NOMO-1 (cell line): ENCODE data around the gene IMPG2.
"Not testable (repeated sequence)": the region's sequence is repeated elsewhere in the genome, so short reads cannot be mapped to it uniquely, and the experiment has no call there.

Experiments used
- DNase-seq, 2 experiments: peaks; one replicate each; lab custom pipeline; 2025; ENCODE audit not compliant: unreplicated experiment in 2 of 2; lab: John Stamatoyannopoulos, UW

The IMPG2 gene

GRCh38 chr3:101320475-101320874 lies at the start of gene IMPG2:
Gene IMPG2, minus strand, starts transcription at chr3:101320575. Its CDS starts 203 bp downstream, at chr3:101320372.
- DNase-seq, result no peak

- no peak for DNase-seq
Measured at GRCh38 chr3:101362406-101362805, 42.0 kb upstream of the IMPG2 start.

- peak in 1 of 2 experiments; percentile 0 for DNase-seq
Measured at GRCh38 chr3:101351829-101352228, 31.5 kb upstream of the IMPG2 start.

GRCh38 chr3:101340591-101340990 lies 20.2 kb upstream of the IMPG2 start:
- DNase-seq, result no peak

- DNase-seq, result no peak
Measured at GRCh38 chr3:101333883-101334282, 13.5 kb upstream of the IMPG2 start.

- DNase-seq, result no peak
Measured at GRCh38 chr3:101329016-101329673, 8.8 kb upstream of the IMPG2 start.

GRCh38 chr3:101325393-101326134 lies 5.2 kb upstream of the IMPG2 start:
- DNase-seq, result no peak

- no peak for DNase-seq
Measured at GRCh38 chr3:101319531-101319930, 844 bp downstream of the IMPG2 start.

GRCh38 chr3:101312545-101312944 lies 7.8 kb downstream of the IMPG2 start:
- DNase-seq, result no peak

- no peak for DNase-seq
Measured at GRCh38 chr3:101311676-101312075, 8.7 kb downstream of the IMPG2 start.

GRCh38 chr3:101310978-101311375 lies 9.4 kb downstream of the IMPG2 start:
- DNase-seq, result no peak

- not testable (repeated sequence) for DNase-seq
Measured at GRCh38 chr3:101308147-101308772, 12.1 kb downstream of the IMPG2 start.

GRCh38 chr3:101303836-101304235 lies 16.5 kb downstream of the IMPG2 start:
- DNase-seq, result no peak

- DNase-seq, result no peak
Measured at GRCh38 chr3:101303089-101303731, 17.2 kb downstream of the IMPG2 start.

GRCh38 chr3:101300073-101300472 lies 20.3 kb downstream of the IMPG2 start:
- DNase-seq, result no peak

- DNase-seq, result no peak
Measured at GRCh38 chr3:101292027-101292426, 28.3 kb downstream of the IMPG2 start.

GRCh38 chr3:101288294-101288693 lies 32.1 kb downstream of the IMPG2 start:
- DNase-seq, result no peak

- DNase-seq, result no peak
Measured at GRCh38 chr3:101284757-101285156, 35.6 kb downstream of the IMPG2 start.

GRCh38 chr3:101281521-101282030 lies 38.8 kb downstream of the IMPG2 start:
- DNase-seq, result no peak

- no peak for DNase-seq
Measured at GRCh38 chr3:101279765-101280385, 40.5 kb downstream of the IMPG2 start.

- DNase-seq, result no peak
Measured at GRCh38 chr3:101279162-101279561, 41.2 kb downstream of the IMPG2 start.
